ENCODE measurements around the gene FARP1. TPM values are rescaled to one million over a fixed set of nuclear protein-coding genes. Genes with fewer than 3 reads are reported as not detected.

The FARP1 gene
- total RNA-seq, 4 donors from 2014 or later, result 13.1 to 71.2 (median 46.6) TPM

DNA sequence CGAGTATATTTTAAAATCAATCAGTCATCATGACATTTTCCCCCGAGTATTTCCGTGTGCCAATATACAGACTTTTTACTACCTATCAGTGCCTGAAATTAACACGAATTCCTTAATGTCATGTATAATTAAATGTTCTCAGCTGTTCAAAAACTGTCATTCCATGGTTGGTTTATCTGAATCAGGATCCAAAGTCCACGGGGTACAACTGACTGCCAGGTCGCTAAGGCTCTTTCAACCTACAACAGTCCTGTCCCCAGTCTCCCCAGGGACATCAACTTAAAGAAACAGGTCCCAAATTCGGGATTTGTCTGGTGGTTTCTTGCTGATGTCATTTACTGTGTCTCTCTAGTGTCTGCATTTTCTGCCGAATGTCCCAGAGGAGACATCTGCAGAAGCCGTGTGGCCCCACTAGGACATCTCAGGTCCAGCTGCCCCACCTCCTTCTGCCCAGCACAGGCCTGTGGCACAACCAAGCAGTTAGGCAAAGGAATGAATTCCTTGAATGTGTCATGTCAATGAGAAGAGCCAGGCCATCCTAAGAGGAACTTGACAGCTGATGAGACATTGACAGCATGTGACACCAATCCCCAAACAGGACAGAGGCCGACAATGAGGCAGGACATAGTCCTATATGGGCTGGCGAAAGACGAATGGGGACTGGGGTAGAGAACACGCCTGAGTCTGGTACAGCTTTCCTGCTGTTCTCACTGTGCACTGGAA is 324.5 kb downstream of the FARP1 start:
- DNase-seq, result no peak
- Histone ChIP-seq H3K4me3 (no peak overlapping the region), H3K9me3 (no peaks in the 10 kb centered on the region), H3K27ac (no peak overlapping the region), H3K27me3 (no peaks in the 10 kb centered on the region), H3K4me1 (no peaks in the 10 kb centered on the region), H3K36me3 (no peaks in the 10 kb centered on the region)
- intact Hi-C loops (cut with DNase I; ENCODE audit: low total_unique reads), result no loop called here
- TF ChIP-seq, protein P1, sequence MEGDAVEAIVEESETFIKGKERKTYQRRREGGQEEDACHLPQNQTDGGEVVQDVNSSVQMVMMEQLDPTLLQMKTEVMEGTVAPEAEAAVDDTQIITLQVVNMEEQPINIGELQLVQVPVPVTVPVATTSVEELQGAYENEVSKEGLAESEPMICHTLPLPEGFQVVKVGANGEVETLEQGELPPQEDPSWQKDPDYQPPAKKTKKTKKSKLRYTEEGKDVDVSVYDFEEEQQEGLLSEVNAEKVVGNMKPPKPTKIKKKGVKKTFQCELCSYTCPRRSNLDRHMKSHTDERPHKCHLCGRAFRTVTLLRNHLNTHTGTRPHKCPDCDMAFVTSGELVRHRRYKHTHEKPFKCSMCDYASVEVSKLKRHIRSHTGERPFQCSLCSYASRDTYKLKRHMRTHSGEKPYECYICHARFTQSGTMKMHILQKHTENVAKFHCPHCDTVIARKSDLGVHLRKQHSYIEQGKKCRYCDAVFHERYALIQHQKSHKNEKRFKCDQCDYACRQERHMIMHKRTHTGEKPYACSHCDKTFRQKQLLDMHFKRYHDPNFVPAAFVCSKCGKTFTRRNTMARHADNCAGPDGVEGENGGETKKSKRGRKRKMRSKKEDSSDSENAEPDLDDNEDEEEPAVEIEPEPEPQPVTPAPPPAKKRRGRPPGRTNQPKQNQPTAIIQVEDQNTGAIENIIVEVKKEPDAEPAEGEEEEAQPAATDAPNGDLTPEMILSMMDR (IDR thresholded peaks at IDR 0.05), result no peak
- TF ChIP-seq POLR2A (IDR thresholded peaks at IDR 0.05), result no peak

DNA sequence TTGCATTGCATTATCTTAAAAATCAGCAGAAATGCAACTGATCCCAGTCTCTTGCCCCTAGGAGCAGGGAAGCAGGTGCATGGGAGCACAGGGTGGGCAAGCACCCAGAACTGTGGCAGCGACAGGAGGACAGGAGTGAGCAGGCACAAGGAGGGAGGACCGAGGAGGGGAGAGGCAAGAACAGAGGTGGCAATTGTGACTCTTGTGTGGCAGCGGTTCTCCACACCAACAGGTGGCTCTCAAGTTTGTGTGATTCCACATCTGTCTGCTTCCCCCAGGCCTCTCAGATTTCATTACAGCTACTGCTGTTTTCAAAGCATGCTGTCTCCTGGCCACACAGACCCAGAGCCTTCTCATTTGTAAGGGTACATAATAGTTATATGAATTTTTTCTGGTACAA is 325.5 kb downstream of the FARP1 start:
- no peaks in the 10 kb centered on the region for H3K9me3 ChIP-seq
- no peak for DNase-seq
- intact Hi-C loops (cut with DNase I; ENCODE audit: low total_unique reads), result no loop called here
- TF ChIP-seq, protein P1 (IDR thresholded peaks at IDR 0.05), result no peak
- TF ChIP-seq POLR2A (IDR thresholded peaks at IDR 0.05), result no peak
- no peak overlapping the region for H3K4me3 ChIP-seq
- H3K36me3 ChIP-seq, result no peaks in the 10 kb centered on the region
- H3K27ac ChIP-seq, result no peak overlapping the region
- H3K27me3 ChIP-seq, result no peaks in the 10 kb centered on the region
- H3K4me1 ChIP-seq, result no peaks in the 10 kb centered on the region

DNA sequence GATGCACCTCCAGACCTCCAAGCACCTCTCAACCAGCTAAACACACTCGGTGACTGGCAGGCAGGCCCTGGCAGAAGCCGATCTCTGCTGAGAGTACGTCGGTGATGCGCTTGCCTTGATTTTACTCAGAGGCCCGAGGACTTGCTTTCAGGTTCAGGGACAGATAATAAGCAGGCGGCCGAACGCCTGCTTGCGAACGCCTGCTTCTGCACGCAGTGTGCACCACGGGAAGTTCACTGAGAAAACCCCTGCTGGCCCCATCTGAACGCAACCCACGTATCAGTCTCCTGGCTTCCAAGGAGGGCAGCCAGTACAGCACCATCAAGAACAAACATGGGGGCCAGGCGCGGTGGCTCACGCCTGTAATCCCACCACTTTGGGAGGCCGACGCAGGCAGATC is 326.0 kb downstream of the FARP1 start:
- no peaks in the 10 kb centered on the region for H3K36me3 ChIP-seq
- H3K27ac ChIP-seq, result no peak overlapping the region
- no peak for DNase-seq
- H3K27me3 ChIP-seq, result no peaks in the 10 kb centered on the region
- no peaks in the 10 kb centered on the region for H3K4me1 ChIP-seq
- intact Hi-C loops (cut with DNase I; ENCODE audit: low total_unique reads), result no loop called here
- H3K4me3 ChIP-seq, result no peak overlapping the region
- H3K9me3 ChIP-seq, result no peaks in the 10 kb centered on the region
- no peak for TF ChIP-seq POLR2A (IDR thresholded peaks at IDR 0.05)
- TF ChIP-seq, protein P1 (IDR thresholded peaks at IDR 0.05), result no peak

DNA sequence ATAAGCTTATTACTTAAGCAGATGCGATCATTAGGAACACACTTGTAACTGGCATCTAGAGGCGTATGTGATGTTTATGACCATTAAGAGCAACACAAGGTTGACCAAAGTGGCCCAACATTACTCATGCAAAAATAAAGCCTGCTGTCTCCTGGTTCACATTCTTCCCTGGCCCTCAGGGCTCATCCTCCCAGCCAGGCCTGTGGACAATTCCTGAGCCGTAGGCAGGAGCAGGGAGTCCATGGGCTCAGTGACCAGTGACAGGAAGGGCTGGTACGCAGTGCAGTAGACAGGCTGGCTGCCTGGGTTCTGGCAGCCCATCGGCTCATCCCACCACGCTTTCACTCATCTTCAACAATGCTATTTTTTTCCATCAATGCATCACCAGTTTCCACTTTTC is 328.0 kb downstream of the FARP1 start:
- TF ChIP-seq, protein P1 (IDR thresholded peaks at IDR 0.05), result no peak
- TF ChIP-seq POLR2A (IDR thresholded peaks at IDR 0.05), result no peak
- H3K27me3 ChIP-seq, result no peaks in the 10 kb centered on the region
- no peaks in the 10 kb centered on the region for H3K4me1 ChIP-seq
- no peak overlapping the region for H3K27ac ChIP-seq
- no peak overlapping the region for H3K4me3 ChIP-seq
- no peaks in the 10 kb centered on the region for H3K36me3 ChIP-seq
- intact Hi-C loops (cut with DNase I; ENCODE audit: low total_unique reads), result no loop called here
- no peak for DNase-seq
- no peaks in the 10 kb centered on the region for H3K9me3 ChIP-seq

DNA sequence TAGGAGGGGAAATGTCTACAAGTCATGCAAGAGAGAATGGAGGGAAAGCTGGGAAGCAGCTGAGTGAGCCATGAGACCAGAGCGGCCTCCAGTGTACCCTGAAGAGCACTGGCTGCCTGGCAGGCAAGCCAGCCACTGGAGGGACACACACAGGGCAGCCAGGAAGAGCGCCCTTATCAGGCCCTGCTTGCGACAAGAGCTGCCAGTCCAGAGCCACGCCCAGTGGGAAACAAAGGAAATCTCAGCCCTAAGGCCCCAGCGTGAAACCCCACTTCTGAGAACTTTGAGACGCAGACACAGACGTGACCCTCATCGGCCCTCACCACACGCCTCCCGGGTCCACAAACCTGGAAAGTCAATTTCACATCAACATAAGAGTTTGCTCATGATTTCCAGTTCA is 329.0 kb downstream of the FARP1 start:
- no peaks in the 10 kb centered on the region for H3K36me3 ChIP-seq
- TF ChIP-seq, protein P1 (IDR thresholded peaks at IDR 0.05), result no peak
- no peak for TF ChIP-seq POLR2A (IDR thresholded peaks at IDR 0.05)
- H3K4me1 ChIP-seq, result peaks cover 0 to 9% of the 10 kb centered on the region in 2 donors
- no peak overlapping the region for H3K4me3 ChIP-seq
- intact Hi-C loops (cut with DNase I; ENCODE audit: low total_unique reads), result no loop called here
- H3K27ac ChIP-seq, result no peak overlapping the region
- no peaks in the 10 kb centered on the region for H3K9me3 ChIP-seq
- no peak for DNase-seq
- H3K27me3 ChIP-seq, result no peaks in the 10 kb centered on the region
